HG02588 (cell line): ENCODE data around the gene TMEM209.

Source experiments
- ATAC-seq: cut with Tn5 transposase; IDR thresholded peaks from one replicate; pipeline ENCODE4 v1.9.1; 2021; ENCODE audit warnings: mild to moderate bottlenecking, moderate library complexity; ENCODE audit not compliant: unreplicated experiment

The TMEM209 gene

DNA sequence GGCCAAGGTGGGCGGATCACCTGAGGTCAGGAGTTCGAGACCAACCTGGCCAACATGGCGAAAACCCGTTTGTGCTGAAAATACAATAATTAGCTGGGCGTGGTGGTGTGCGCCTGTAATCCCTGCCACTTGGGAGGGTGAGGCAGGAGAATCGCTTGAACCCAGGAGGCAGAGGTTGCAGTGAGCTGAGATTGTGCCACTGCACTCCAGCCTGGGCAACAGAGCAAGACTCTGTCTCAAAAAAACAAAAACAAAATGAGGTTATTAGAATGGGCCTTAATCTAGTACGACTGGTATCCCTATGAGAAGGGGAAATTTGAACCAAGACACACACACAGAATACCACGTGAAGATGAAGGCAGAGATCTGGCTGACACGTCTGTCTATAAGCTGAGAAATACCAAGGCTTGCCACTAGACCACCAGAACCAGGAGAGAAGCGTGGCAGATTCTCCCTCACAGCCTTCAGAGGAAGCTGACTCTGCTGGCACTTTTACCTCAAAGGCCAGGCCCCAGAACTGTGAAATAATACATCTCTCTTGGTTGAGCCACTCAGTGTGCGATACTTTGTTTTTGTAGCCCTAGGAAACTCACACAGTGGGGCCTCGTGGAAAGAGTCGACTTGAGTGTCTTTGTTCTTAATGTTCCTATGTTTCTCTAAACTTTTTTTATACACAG lies 59.6 kb downstream of the TMEM209 start:
- ATAC-seq = no peak

- ATAC-seq = no peak
Observed at GRCh38 chr7:130144312-130145171, 60.7 kb downstream of the TMEM209 start.

- ATAC-seq = no peak
Observed at GRCh38 chr7:130143986-130144311, 61.3 kb downstream of the TMEM209 start.

DNA sequence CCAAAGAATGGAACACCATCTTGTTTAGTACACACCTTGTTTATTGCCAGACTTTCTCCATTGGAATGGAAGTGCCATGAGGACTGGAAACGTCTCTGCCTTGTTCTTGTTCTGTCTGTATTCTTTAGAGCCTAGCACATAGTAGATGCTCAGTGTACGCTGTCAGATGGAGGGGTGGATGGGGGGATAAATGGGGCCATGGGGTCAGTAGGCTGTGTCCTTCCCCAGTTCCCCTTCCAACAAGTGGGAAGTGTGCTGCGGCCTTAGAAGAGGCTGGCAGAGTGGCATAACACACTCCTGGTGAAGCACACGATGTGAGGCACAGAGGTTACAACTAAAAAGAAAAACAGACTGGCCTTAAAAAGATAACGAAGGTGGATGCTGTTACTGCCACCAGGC lies 61.9 kb downstream of the TMEM209 start:
- ATAC-seq = no peak

- ATAC-seq = no peak
Observed at GRCh38 chr7:130142654-130143333, 62.4 kb downstream of the TMEM209 start.

DNA sequence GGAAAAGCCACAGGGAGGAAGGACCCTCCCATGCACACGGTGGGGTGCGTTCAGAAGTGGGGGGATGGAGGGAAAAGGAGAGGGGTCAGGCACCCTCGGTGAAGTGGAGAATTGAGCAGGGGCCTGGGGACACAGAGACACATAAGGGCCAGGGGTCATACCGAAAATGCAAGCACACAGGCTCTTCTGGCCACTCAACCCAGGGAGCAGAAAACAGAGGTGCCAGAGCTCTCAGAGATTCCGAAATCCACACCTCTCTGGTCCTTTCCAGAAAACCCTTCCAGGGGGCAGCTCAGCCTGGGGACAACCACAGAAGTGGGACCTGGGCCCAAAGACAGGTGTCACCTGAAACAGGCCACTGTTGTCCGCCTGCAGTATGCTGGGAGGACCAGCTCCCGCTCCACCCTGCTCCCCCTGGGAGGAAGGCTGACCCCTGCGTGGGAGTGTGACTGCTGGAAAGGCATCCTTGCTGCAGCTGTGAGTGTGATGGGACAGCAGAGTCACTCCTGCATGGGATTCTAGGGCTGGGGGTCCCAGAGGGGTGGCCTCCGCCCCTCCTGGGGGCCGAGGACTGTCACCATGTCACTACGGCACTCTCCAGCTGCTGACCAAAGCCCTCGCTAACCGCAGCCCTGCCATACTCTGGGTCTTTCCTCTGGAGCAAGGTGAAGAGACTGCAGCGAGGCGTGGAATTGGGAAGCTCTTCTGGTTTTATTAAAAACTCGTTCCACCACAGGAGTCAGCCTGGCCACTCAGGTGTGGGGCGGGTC lies 63.1 kb downstream of the TMEM209 start:
- no peak for ATAC-seq

DNA sequence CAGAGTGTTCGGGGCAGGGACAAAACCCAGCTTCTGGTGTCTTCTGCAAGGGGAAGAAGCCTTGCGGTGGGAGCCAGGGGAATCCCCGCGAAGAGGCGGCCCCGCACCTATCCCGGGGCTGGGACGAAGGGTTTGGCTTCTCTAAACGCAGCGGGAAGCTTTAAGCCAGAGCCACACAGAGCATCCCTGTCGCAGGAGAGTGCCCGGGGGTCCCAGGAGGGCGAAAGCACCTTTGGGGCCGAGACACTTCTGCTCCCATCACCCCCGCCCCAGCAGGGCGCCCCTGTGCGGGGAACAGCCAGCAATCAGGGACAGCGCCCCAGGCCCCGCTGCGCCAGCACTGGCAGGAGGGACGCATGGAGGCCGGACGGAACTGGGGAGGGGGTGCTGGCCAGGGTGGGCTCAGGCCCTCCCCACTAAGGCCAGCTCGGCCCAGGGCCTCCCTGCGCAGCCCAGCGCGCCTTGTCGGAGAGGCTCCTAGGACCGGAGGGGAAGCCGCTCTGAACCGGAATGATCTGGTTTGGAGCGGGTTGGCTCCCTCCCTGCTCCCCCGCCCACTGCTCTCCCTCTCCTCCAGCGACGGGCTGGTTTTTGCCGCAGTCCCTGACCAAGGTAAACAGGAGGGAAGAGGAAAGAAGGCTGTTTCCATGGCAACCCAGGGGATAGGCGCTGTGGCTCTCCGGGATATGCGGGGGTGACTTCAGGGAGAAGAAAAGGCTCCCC lies 63.9 kb downstream of the TMEM209 start:
- peak; percentile 43 for ATAC-seq

GRCh38 chr7:130140551-130141160 lies 64.5 kb downstream of the TMEM209 start:
- no peak for ATAC-seq

DNA sequence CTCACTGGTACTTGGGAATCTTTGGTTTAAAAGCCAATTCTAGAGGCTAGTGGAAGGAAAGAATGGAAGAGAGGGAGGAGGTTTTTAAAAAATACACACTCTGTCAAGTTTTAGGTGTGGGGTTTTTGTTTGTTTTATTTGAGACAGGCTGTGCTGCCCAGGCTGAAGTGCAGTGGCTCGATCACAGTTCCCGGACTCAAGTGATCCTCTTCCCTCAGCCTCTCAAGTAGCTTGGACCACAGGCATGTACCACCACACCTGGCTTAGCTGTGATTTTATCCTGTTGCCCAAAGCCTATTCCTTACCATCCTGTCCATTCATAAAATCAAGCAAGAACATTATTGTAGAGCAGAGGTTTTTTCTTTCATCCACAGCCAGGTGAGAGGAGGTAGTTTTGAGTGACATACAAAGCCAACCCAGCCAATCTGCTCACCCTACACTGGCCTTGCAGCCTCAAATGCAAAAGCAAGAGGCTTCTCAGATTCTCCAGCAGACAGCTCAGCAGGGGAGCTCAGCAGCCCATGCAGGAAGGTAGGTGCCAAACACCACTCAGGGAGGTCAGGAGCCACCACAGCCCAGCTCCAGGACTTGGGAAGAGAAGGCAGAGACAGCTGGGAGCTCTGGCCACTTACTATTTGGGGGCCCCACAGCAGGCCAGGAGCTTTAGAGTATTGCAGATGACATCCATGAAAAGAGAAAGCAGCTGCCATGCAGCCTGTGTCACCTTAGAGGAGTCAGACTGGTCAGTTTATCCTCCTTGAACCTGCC lies 65.8 kb downstream of the TMEM209 start:
- no peak for ATAC-seq

DNA sequence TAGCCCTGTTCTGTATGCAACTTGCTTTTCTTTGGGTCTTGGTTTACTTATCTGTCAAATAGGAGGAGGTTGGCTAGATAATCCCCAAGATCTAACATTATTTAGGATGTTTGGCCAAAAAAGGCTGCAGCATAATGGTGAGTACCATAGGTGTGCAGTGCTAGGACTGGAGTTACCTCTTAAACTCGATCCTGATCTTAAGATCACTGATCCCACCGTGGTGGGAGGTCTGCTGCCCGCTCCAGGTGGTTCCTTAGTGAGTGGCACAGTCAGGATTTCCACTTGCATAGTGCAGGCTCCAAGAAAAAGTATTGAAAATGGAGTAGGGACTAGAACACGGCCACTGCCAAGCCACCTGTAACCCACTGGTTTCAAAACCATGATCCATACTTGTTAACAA lies 68.0 kb downstream of the TMEM209 start:
- ATAC-seq = no peak

DNA sequence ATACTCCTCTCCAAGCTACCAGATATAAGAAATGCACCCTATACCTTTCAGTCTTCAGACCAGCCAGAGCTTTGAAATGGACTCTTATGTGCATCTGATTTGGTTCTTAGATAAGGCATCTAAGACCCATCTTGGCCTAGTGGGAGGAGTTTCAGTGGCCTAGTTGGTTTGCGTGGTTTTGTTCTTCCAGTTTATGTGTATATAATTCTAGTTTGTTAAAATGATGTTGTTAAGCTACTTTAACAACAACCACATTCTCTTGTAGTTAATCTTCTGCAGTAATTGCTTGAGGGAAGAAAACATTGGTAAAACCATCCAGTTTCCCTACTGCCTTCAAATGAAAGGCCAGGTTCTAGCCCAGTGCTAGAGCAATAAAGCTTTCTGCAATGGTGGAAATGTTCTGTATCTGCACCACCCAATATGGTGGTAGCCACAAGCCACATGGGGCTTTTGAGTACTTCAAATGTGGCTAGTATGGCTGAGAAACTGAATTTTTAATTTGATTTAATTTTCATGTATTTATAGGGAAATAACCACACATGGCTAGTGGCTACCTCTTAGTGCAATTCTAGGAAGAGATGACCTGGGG lies 68.5 kb downstream of the TMEM209 start:
- no peak for ATAC-seq

DNA sequence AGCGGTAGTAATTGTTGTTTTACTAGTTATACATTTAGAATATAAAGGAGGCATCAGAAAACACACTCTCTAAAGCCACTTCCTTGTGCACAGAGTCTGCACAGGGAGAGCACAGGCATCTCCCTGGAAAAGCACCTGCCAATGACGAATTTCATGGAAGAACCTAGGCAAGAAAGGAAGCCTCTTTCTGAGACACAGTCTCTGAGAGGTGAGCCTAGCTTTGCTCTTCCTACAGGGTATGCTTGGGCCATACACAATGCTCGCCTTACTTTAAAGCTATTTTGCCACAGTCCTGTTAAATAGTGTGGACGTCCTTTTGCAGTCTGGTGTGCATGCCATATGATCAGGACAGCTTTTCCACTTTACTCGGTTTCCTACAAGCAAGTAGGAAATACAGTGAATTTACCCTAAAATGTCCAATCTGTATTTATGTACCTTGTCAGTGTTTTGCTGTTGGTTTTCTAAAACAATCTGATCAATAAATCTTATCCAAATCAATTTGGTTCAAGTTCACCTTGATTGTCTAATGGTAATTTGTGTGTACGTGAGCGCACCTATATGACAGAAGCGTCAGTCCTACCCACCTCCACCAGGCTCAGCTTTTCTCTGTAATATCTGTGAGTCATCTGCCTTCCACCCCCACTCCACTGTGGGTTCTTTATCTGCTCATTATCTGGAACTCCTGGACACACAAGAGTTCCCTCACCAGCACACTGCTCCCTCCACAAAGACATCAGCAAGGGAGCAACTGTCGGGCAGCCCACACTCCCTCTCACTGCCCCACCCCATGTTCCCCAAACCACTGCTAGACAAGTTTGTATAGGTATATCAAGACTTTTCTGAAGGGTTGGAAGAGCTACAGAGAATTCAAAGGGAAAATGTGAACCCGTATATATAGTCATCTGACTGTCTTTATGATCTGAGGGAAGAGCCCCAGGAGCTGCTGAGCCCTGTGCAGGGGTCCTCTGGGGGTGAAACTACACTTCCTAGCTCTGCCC lies 69.7 kb downstream of the TMEM209 start:
- no peak for ATAC-seq

- no peak for ATAC-seq
Observed at GRCh38 chr7:130134726-130135125, 70.5 kb downstream of the TMEM209 start.

- no peak for ATAC-seq
Observed at GRCh38 chr7:130134106-130134636, 71.0 kb downstream of the TMEM209 start.

- ATAC-seq = no peak
Observed at GRCh38 chr7:130133029-130133782, 72.0 kb downstream of the TMEM209 start.

- ATAC-seq = no peak
Observed at GRCh38 chr7:130131964-130132875, 73.0 kb downstream of the TMEM209 start.
